HEK293 (cell line): ENCODE measurements around the gene CIZ1.

Source experiments
- CTCF ChIA-PET: fragments of 350-600 bp; formaldehyde crosslinking; extraction: SDS; loops from one replicate; lab custom pipeline; 2021; ENCODE audit warnings: antibody characterized with exemption; lab: Yijun Ruan, JAX
- POLR2A ChIA-PET: fragments of 300-600 bp; formaldehyde crosslinking; extraction: SDS; loops from one replicate; lab custom pipeline; 2020; ENCODE audit warnings: antibody characterized with exemption, inconsistent platforms; lab: Yijun Ruan, JAX
- H3K27ac ChIP-seq: fragments of 200-500 bp; sonication (Bioruptor generic); 2 replicates; pipeline ENCODE4 v1.5.1; 2014; ENCODE audit warnings: low read depth, low read length, control low read depth, inconsistent platforms; ENCODE audit errors: extremely low read depth
- H3K36me3 ChIP-seq, 2 experiments: fragments of 200-500 bp in 1 of 2; sonication (Bioruptor generic) in 1 of 2; 1 replicate in 1 of 2; 2 replicates in 1 of 2; pipeline ENCODE4 v1.5.1; 2014 to 2017; ENCODE audit warnings: inconsistent platforms in 2 of 2, low read length in 2 of 2; ENCODE audit not compliant: control insufficient read depth in 2 of 2, insufficient read depth in 1 of 2
- H3K4me1 ChIP-seq: fragments of 200-500 bp; sonication (Bioruptor generic); 2 replicates; pipeline ENCODE4 v1.5.1; 2014; ENCODE audit warnings: mild to moderate bottlenecking, low read length, inconsistent platforms; ENCODE audit not compliant: control insufficient read depth, insufficient read depth
- H3K4me3 ChIP-seq: 2 replicates; pipeline ENCODE4 v1.5.1; 2011; ENCODE audit warnings: low read depth, mild to moderate bottlenecking, control low read depth, low read length, moderate library complexity
- H3K9me3 ChIP-seq: fragments of 200-500 bp; sonication (Bioruptor generic); 2 replicates; pipeline ENCODE4 v1.5.1; 2014; ENCODE audit warnings: low read depth, low read length, inconsistent platforms; ENCODE audit not compliant: control insufficient read depth, insufficient read depth
- EGR2 ChIP-seq: fragments of 450-650 bp; formaldehyde crosslinking; IDR thresholded peaks from 2 replicates; pipeline ENCODE4 v1.5.1; 2016; ENCODE audit warnings: low read depth, missing biosample characterization, missing genetic modification characterization
- GLIS1 ChIP-seq: fragments of 450-650 bp; formaldehyde crosslinking; IDR thresholded peaks from 2 replicates; pipeline ENCODE4 v1.5.1; 2016; ENCODE audit warnings: missing biosample characterization, missing genetic modification characterization
- INSM2 ChIP-seq: fragments of 450-650 bp; formaldehyde crosslinking; IDR thresholded peaks from 2 replicates; pipeline ENCODE4 v1.5.1; 2016; ENCODE audit warnings: missing biosample characterization, missing genetic modification characterization
- OSR2 ChIP-seq: fragments of 450-650 bp; formaldehyde crosslinking; IDR thresholded peaks from 2 replicates; pipeline ENCODE4 v1.5.1; 2016; ENCODE audit warnings: missing biosample characterization, missing genetic modification characterization
- PRDM6 ChIP-seq: fragments of 450-650 bp; formaldehyde crosslinking; IDR thresholded peaks from 2 replicates; pipeline ENCODE4 v1.5.1; 2017; ENCODE audit warnings: missing biosample characterization, missing genetic modification characterization
- REST ChIP-seq: fragments of 450-650 bp; formaldehyde crosslinking; IDR thresholded peaks from 2 replicates; pipeline ENCODE4 v1.5.1; 2016; ENCODE audit warnings: missing biosample characterization, missing genetic modification characterization
- TCF7L2 ChIP-seq: IDR thresholded peaks from 2 replicates; pipeline ENCODE4 v1.6.1; 2011; ENCODE audit warnings: low read depth, mild to moderate bottlenecking, inconsistent platforms, low read length, moderate library complexity, borderline replicate concordance
- ZFP37 ChIP-seq: fragments of 450-650 bp; formaldehyde crosslinking; IDR thresholded peaks from 2 replicates; pipeline ENCODE4 v1.5.1; 2016; ENCODE audit warnings: missing biosample characterization, missing genetic modification characterization
- ZFP41 ChIP-seq: fragments of 450-650 bp; formaldehyde crosslinking; IDR thresholded peaks from 2 replicates; pipeline ENCODE4 v1.5.1; 2016; ENCODE audit warnings: missing biosample characterization, missing genetic modification characterization, borderline replicate concordance
- ZNF10 ChIP-seq: fragments of 450-650 bp; formaldehyde crosslinking; IDR thresholded peaks from 2 replicates; pipeline ENCODE4 v1.5.1; 2017; ENCODE audit warnings: missing biosample characterization, missing genetic modification characterization
- ZNF133 ChIP-seq: fragments of 450-650 bp; formaldehyde crosslinking; IDR thresholded peaks from 2 replicates; pipeline ENCODE4 v1.5.1; 2016; ENCODE audit warnings: missing biosample characterization, missing genetic modification characterization
- ZNF311 ChIP-seq: fragments of 450-650 bp; formaldehyde crosslinking; IDR thresholded peaks from 2 replicates; pipeline ENCODE4 v1.5.1; 2017; ENCODE audit warnings: missing biosample characterization, missing genetic modification characterization, borderline replicate concordance
- ZNF48 ChIP-seq: fragments of 450-650 bp; formaldehyde crosslinking; IDR thresholded peaks from 2 replicates; pipeline ENCODE4 v1.5.1; 2016; ENCODE audit warnings: missing biosample characterization, missing genetic modification characterization
- ZNF513 ChIP-seq: fragments of 450-650 bp; IDR thresholded peaks from 2 replicates; pipeline ENCODE4 v1.5.1; 2018; ENCODE audit warnings: missing biosample characterization, missing genetic modification characterization
- ZNF560 ChIP-seq: fragments of 450-650 bp; formaldehyde crosslinking; IDR thresholded peaks from 2 replicates; pipeline ENCODE4 v1.5.1; 2017; ENCODE audit warnings: missing biosample characterization, missing genetic modification characterization, borderline replicate concordance
- ZNF76 ChIP-seq: fragments of 450-650 bp; formaldehyde crosslinking; IDR thresholded peaks from 2 replicates; pipeline ENCODE4; 2016; ENCODE audit warnings: low read depth, missing biosample characterization, missing genetic modification characterization, borderline replicate concordance
- ZNF776 ChIP-seq: fragments of 450-650 bp; formaldehyde crosslinking; IDR thresholded peaks from 2 replicates; pipeline ENCODE4 v1.5.0; 2017; ENCODE audit warnings: missing biosample characterization, missing genetic modification characterization, borderline replicate concordance
- TF ChIP-seq, protein P1 (sequence below): fragments of 450-650 bp; formaldehyde crosslinking; IDR thresholded peaks from 2 replicates; pipeline ENCODE4 v1.5.1; 2016; ENCODE audit warnings: missing biosample characterization, missing genetic modification characterization, low read depth

CIZ1 gene

DNA sequence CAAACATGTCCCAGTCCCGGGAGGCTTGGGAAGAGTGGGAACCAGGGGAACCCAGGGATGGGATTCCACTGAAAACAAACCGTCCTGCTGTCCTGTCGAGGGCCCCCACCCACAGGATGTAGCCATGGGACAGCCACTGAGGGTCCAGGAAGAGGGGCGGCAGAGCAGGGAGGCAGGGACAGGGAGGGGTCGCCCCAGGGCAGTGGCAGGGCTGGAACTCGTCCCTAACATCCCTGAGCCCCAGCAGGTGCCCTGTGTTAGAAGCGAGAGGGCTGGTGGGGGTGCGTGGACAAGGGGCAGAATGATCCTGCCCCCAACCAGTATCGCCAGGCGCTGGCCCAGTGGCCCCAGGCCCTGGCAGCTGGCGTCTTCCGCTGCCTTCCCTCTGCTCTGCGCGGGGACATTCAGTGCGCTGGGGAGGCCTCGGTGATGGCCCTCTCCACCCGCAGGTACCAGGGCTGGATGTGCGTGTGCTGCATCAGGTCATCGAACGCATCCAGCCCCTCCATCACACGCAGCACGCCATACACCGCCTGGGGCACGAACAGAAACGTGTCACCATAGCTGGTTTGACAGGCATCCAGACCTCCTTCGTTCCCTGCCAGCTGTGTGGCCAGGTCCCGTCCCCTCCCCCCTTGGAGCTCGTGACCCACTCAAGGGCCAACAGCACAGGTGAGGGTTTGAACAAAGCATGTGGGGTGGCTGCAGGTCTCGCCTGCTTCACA is 70.5 kb downstream of the CIZ1 start:
- Histone ChIP-seq H3K9me3 (no peaks in the 10 kb centered on the region), H3K27ac (no peak overlapping the region), H3K36me3 (peaks cover 0 to 56% of the 10 kb centered on the region in 2 experiments; a peak in 2 of 3 replicates), H3K4me3 (no peak overlapping the region)
- ChIA-PET POLR2A (interaction anchor here (0.6 to 1.4 kb wide), 2 partner anchors 8 to 569 kb away, joined by 3 read pairs; no protein-coding TSS in a partner anchor), CTCF (interaction anchor here (0.5 to 1.6 kb wide), 4 partner anchors 7 to 336 kb away, joined by 3 to 10 read pairs (median 4); no protein-coding TSS in a partner anchor)
- TF ChIP-seq OSR2, result no peak
- no peak for TF ChIP-seq ZNF560 (tag by site-specific recombination)
- no peak for TF ChIP-seq ZNF311
- no peak for TF ChIP-seq ZNF48 (tag by site-specific recombination)
- no peak for TF ChIP-seq ZNF776 (tag by site-specific recombination)
- TF ChIP-seq TCF7L2, result no peak
- no peak for TF ChIP-seq ZNF76
- no peak for TF ChIP-seq GLIS1 (tag by site-specific recombination)
- no peak for TF ChIP-seq EGR2 (tag by site-specific recombination)
- TF ChIP-seq INSM2 (tag by site-specific recombination), result no peak
- TF ChIP-seq ZNF513 (tag by site-specific recombination), result no peak
- TF ChIP-seq, protein P1, sequence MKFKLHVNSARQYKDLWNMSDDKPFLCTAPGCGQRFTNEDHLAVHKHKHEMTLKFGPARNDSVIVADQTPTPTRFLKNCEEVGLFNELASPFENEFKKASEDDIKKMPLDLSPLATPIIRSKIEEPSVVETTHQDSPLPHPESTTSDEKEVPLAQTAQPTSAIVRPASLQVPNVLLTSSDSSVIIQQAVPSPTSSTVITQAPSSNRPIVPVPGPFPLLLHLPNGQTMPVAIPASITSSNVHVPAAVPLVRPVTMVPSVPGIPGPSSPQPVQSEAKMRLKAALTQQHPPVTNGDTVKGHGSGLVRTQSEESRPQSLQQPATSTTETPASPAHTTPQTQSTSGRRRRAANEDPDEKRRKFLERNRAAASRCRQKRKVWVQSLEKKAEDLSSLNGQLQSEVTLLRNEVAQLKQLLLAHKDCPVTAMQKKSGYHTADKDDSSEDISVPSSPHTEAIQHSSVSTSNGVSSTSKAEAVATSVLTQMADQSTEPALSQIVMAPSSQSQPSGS (tag by site-specific recombination), result no peak
- no peak for TF ChIP-seq PRDM6 (tag by site-specific recombination)
- no peak for TF ChIP-seq REST (tag by site-specific recombination)
- no peak for TF ChIP-seq ZNF133
- TF ChIP-seq ZNF10, result no peak
- TF ChIP-seq ZFP41 (tag by site-specific recombination), result no peak
- no peak for TF ChIP-seq ZFP37 (tag by site-specific recombination)
- TF ChIP-seq, all 188 proteins: peak for 0
- no peaks in the 10 kb centered on the region for H3K4me1 ChIP-seq
